Ishikawa (cell line): ENCODE results near the gene MTMR1.
A peak's percentile ranks its signal among the peaks of the same experiment; 100 is the strongest.

Experiments
- CREB1 ChIP-seq: IDR thresholded peaks from 2 replicates; pipeline ENCODE4 v1.6.1; 2012; ENCODE audit warnings: low read depth
- EGR1 ChIP-seq: IDR thresholded peaks from 2 replicates; pipeline ENCODE4 v1.6.1; 2012
- EP300 ChIP-seq: IDR thresholded peaks from 2 replicates; pipeline ENCODE4 v1.6.1; 2012; ENCODE audit warnings: borderline replicate concordance
- FOXM1 ChIP-seq: IDR thresholded peaks from 2 replicates; pipeline ENCODE4 v1.6.1; 2012; ENCODE audit warnings: low read depth, borderline replicate concordance
- NFIC ChIP-seq: IDR thresholded peaks from 2 replicates; pipeline ENCODE4 v1.6.1; 2012
- RAD21 ChIP-seq: IDR thresholded peaks from 2 replicates; pipeline ENCODE4 v1.6.1; 2012; ENCODE audit warnings: low read depth
- REST ChIP-seq: IDR thresholded peaks from 2 replicates; pipeline ENCODE4 v1.6.1; 2012; ENCODE audit warnings: low read depth, mild to moderate bottlenecking
- TAF1 ChIP-seq: IDR thresholded peaks from 2 replicates; pipeline ENCODE4 v1.6.1; 2012; ENCODE audit warnings: low read depth, mild to moderate bottlenecking
- TCF12 ChIP-seq: IDR thresholded peaks from 2 replicates; pipeline ENCODE4 v1.6.1; 2012; ENCODE audit warnings: low read depth
- TEAD4 ChIP-seq: IDR thresholded peaks from 2 replicates; pipeline ENCODE4 v1.6.1; 2012
- YY1 ChIP-seq: IDR thresholded peaks from 2 replicates; pipeline ENCODE4 v1.6.1; 2012; ENCODE audit warnings: low read depth
- ZBTB7A ChIP-seq: IDR thresholded peaks from 2 replicates; pipeline ENCODE4 v1.6.1; 2012; ENCODE audit warnings: low read depth
- TF ChIP-seq, protein P1 (sequence below): IDR thresholded peaks from 2 replicates; pipeline ENCODE4 v1.6.1; 2012
- TF ChIP-seq, protein P2 (sequence below): IDR thresholded peaks from 2 replicates; pipeline ENCODE4 v1.6.1; 2012

MTMR1 gene

GRCh38 chrX:150766351-150767044, 73.3 kb downstream of the MTMR1 start:
- TF ChIP-seq, protein P1, sequence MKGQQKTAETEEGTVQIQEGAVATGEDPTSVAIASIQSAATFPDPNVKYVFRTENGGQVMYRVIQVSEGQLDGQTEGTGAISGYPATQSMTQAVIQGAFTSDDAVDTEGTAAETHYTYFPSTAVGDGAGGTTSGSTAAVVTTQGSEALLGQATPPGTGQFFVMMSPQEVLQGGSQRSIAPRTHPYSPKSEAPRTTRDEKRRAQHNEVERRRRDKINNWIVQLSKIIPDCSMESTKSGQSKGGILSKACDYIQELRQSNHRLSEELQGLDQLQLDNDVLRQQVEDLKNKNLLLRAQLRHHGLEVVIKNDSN: no peak
- TF ChIP-seq RAD21: 0 out of 2 replicates have a peak, but pooled peaks have one; percentile 10

GRCh38 chrX:150767045-150767395, 73.8 kb downstream of the MTMR1 start:
- TF ChIP-seq, protein P2, sequence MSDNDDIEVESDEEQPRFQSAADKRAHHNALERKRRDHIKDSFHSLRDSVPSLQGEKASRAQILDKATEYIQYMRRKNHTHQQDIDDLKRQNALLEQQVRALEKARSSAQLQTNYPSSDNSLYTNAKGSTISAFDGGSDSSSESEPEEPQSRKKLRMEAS: no peak
- TF ChIP-seq EGR1: no peak

DNA sequence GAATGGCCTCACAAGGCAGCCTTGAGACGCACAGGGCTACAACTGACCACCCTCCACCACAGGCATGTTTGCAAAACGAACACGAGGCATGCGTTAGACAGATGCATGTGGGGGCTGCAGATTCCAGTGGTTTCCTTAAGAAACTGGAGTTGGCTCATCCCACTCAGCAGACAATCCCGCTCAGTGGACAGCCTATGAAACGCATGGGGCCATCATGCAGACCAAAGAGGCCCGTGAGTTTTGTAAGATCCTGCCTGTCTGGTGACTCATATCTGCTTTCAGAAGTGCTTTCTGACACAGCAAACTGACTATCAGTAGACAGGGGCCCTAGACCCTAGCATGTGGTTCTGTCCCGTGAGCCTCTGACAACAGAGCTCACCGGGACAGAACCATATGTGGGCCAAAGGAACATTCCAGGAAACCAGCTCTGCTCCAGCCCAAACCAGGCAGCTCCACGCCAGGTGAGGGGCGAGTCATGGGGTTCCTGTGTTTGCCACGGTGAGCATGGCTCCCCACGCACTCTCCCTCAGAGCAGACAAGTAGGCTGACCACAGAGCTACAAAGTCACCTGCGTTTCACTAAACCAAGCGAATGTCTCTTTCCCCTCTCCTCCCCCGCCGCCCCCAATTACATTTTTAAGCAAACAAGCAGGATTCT, 74.4 kb downstream of the MTMR1 start:
- TF ChIP-seq REST (no peak), TCF12 (no peak), RAD21 (no peak)

DNA sequence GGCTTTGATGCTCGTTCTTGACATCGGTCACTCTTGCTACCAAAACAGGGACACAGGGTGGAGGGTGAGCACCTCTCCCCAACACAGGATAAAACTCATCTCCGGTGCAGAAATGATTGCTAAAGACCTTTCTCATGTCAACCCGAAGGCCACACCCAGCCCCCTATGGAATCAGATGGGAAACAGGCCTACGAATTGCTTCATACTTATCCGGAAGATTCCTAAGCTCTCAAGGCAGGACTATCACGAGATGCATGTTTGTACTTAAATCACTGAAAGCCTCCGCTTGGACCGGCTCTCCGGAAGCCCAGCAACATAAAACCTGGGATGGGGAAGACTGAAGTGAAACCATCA, 74.9 kb downstream of the MTMR1 start:
- TF ChIP-seq ZBTB7A: no peak
- no peak for TF ChIP-seq CREB1
- TF ChIP-seq TCF12: no peak
- no peak for TF ChIP-seq REST
- no peak for TF ChIP-seq NFIC
- no peak for TF ChIP-seq TEAD4
- TF ChIP-seq, protein P1: no peak
- TF ChIP-seq EP300: no peak
- TF ChIP-seq YY1: no peak

DNA sequence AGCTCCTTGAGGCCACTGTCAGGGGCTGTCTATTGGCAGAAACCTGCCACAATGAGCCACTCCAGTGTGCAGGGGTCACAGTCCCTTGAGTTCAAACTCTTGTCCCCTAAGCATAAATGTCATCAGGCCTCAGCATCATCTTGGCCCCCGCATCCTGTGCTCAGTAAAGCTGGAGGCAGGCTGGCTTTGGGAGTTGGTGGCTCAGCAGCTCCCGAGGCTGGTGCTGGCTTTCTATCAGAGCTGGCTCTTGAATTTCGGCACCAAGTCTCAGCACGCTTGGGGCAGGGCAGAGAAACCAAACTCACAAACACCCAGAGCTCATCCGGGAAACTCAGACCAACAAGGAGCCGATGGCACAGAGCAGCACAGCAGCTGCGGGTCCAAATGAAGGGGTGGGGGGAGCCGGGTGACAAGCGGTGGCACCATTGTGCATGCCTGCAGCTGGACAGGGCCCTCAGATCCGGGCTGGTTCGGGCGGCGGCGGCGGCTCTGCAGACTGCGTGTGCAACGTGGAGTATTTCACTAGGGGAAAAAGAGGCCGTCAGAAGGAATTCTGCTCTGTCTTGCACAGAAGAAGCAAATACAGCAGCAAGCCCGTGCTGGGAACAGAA, 75.5 kb downstream of the MTMR1 start:
- TF ChIP-seq TCF12: no peak
- no peak for TF ChIP-seq YY1

DNA sequence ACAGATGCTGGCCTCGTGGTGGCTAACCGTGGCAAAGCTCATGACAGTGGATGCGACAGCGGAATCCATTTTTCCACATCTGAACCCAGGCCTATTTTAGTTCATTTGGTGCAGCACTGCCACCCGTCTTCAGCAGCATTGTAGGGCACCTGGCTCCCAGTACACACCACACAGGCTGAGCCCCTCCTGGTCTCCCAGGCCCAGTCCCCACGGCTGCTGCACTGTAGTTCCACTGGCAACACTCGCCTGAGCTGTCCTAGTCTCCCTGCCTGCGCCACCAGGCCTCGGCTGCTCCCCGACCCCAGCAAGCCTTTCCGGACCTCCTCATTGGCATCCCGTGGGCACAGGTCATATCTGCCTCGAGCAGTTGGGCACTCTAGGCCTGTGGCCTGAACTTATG, 76.2 kb downstream of the MTMR1 start:
- TF ChIP-seq RAD21 (no peak), EP300 (no peak), TAF1 (no peak), FOXM1 (no peak), REST (no peak), TCF12 (no peak)
